Keratinocyte (primary cell): Measurements from ENCODE around the gene C12orf60.

Experiments
- CTCF ChIP-seq, 3 experiments: IDR thresholded peaks in 1 of 3; conservative IDR thresholded peaks in 1 of 3; optimal IDR thresholded peaks in 1 of 3; 2 replicates in 2 of 3; 3 replicates in 1 of 3; pipeline versions ENCODE3 to v1.5.1; 2011; ENCODE audit warnings: low read length in 3 of 3, mild to moderate bottlenecking in 3 of 3, moderate library complexity in 2 of 3, control low read depth in 1 of 3, inconsistent platforms in 1 of 3; ENCODE audit not compliant: insufficient read depth in 2 of 3; ENCODE audit errors: extremely low read depth in 1 of 3
- EZH2 ChIP-seq: IDR thresholded peaks from one replicate; pipeline ENCODE4 v1.6.1; 2012; ENCODE audit warnings: inconsistent platforms, mild to moderate bottlenecking, low read length, moderate library complexity

DNA sequence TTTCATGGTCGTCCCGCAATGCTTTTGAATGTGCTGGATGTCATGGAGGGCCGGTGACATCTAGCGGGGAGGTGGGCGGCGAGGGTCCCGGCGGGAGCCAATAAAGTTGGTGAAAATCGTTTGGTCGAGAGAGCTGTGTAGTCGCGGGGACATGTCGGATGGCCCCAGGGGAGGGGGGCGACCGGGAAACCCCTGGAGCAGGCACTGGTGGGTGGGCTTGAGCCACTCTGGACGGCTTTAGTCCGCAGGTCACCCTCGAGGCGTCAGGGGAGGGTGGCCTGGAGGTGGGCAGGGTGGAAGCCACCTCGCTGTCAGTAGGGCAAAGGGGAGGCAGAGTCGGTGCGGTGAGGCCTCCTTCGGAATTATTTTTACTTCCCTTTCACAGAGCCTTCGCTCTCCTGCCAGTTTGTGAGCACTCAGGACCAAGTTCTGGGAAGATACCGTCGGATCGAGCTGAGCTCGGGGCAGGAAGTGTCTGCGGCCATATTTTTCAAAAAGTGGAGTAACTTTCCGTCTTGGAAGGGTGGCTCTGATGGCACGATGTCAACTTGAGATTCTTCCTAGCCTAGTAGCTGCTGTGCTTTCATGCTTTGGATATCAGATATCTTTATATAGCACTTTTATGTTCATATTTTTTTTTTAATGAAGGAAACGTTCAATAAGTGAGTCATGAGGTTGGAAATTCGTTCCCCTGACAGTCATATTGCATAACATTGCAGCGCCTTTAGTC, 28.4 kb upstream of the C12orf60 start:
- TF ChIP-seq CTCF (optimal IDR thresholded peaks at IDR 0.05 in 1 of 3, IDR thresholded peaks at IDR 0.05 in 1 of 3, conservative IDR thresholded peaks at IDR 0.05 in 1 of 3; ENCODE audit: extremely low read depth in 1 of 3, insufficient read depth in 2 of 3, low read length in 3 of 3) = no peak
- TF ChIP-seq EZH2 = no peak
